SU-DHL-6 (cell line): ENCODE data around the gene CADPS.

ENCODE experiments used
- H2AFZ ChIP-seq: fragments of 200-600 bp; sonication (generic); 2 replicates; pipeline ENCODE4 v1.6.1; 2014; ENCODE audit warnings: low read depth, mild to moderate bottlenecking, moderate library complexity, mixed read lengths, antibody characterized with exemption, low read length; ENCODE audit not compliant: severe bottlenecking
- H3F3A ChIP-seq: fragments of 200-600 bp; shearing (Covaris generic); 2 replicates; pipeline ENCODE4 v1.6.0; 2016; ENCODE audit warnings: antibody characterized with exemption, mild to moderate bottlenecking; ENCODE audit not compliant: insufficient read depth
- H3K27ac ChIP-seq: fragments of 200-600 bp; sonication (generic); 2 replicates; pipeline ENCODE4 v1.5.1; 2016; ENCODE audit warnings: low read depth, mild to moderate bottlenecking, low read length, moderate library complexity, mixed read lengths
- H3K27me3 ChIP-seq: fragments of 200-600 bp; sonication (generic), shearing (Covaris generic); 2 replicates; pipeline ENCODE4 v1.6.0; 2014; ENCODE audit warnings: mild to moderate bottlenecking, low read length
- H3K36me3 ChIP-seq: fragments of 200-600 bp; sonication (generic); 2 replicates; pipeline ENCODE4 v1.6.1; 2014; ENCODE audit warnings: mild to moderate bottlenecking, low read length, mixed read lengths
- H3K4me2 ChIP-seq: fragments of 300-600, 200-600 bp; shearing (Covaris generic), sonication (generic); 2 replicates; pipeline ENCODE4 v1.6.0; 2014; ENCODE audit warnings: low read length, low read depth, mild to moderate bottlenecking; ENCODE audit not compliant: poor library complexity, severe bottlenecking
- H3K4me3 ChIP-seq: fragments of 200-600 bp; sonication (generic); 2 replicates; pipeline ENCODE4 v1.5.1; 2014; ENCODE audit warnings: antibody characterized with exemption, low read length, mild to moderate bottlenecking, mixed read lengths; ENCODE audit not compliant: insufficient read depth, poor library complexity, severe bottlenecking
- H3K79me2 ChIP-seq: fragments of 200-600 bp; sonication (generic); 2 replicates; pipeline ENCODE4 v1.6.1; 2014; ENCODE audit warnings: mild to moderate bottlenecking, low read length, moderate library complexity; ENCODE audit not compliant: insufficient read depth
- H3K9ac ChIP-seq: fragments of 200-600 bp; sonication (generic); 2 replicates; pipeline ENCODE4 v1.7.0; 2014; ENCODE audit warnings: mild to moderate bottlenecking, low read length
- H3K9me2 ChIP-seq: fragments of 200-600 bp; sonication (generic); replicated peaks from 2 replicates; pipeline ENCODE4 v1.6.1; 2014; ENCODE audit warnings: low read length; ENCODE audit not compliant: insufficient read depth
- H3K9me3 ChIP-seq: fragments of 200-600 bp; sonication (generic); 2 replicates; pipeline ENCODE4 v1.6.1; 2014; ENCODE audit warnings: low read length, mixed read lengths; ENCODE audit not compliant: insufficient read depth
- H4K20me1 ChIP-seq: fragments of 200-600 bp; sonication (generic); 2 replicates; pipeline ENCODE4 v1.6.1; 2014; ENCODE audit warnings: low read depth, mild to moderate bottlenecking, antibody characterized with exemption, low read length, moderate library complexity, mixed read lengths
- CTCF ChIP-seq: fragments of 200-600 bp; sonication (generic); IDR thresholded peaks from one replicate; pipeline ENCODE4 v1.5.1; 2017; ENCODE audit warnings: antibody characterized with exemption, mild to moderate bottlenecking, low read length, moderate library complexity; ENCODE audit not compliant: insufficient read depth, poor library complexity, severe bottlenecking
- EZH2phosphoT487 ChIP-seq: fragments of 200-600 bp; sonication (generic), shearing (Covaris generic); conservative IDR thresholded peaks from 2 replicates; pipeline ENCODE4 v1.6.1; 2018; ENCODE audit warnings: mild to moderate bottlenecking, antibody characterized with exemption, low read length, moderate library complexity, mixed read lengths

The CADPS gene

DNA sequence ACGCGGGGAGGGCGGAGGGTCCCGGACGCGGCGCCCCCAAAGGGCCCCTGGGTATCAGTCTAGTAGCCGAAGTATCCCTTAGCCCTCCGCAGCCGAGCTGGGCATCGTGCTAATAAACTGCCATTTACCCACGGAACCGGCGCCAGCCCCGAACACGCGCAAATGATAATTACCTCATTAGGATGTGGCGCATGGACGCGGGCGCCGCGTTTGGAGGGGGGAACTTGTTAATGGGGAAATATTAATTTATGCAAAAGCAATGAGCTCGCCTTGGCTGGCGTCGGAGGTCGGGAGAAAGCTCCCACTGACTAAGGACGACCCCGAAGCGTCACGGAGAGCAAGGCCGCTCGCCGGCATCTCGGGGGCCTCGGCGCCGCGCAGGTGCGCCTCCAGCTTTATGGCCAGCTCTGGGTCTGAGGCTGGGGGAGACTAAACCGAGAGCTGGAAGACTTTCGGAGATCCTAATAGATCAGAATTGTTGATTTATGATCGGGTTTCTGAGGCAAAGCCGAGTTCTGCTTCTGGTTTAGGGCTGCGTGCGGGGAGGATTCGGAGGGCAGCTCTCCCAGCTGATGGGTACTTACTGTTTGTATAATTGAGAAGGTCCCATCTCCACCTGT, 501.4 kb downstream of the CADPS start:
- Histone ChIP-seq H3K4me3 (no peak overlapping the region), H3K36me3 (no peaks in the 10 kb centered on the region), H3K9me2 (no peaks in the 10 kb centered on the region), H3K9ac (no peak overlapping the region), H3K9me3 (no peaks in the 10 kb centered on the region), H3K27me3 (peaks cover 3% of the 10 kb centered on the region; the same call in 1 of the 2 replicates), H2AFZ (no peak overlapping the region), H3K27ac (no peak overlapping the region), H3K4me2 (no peak overlapping the region), H3K79me2 (no peaks in the 10 kb centered on the region), H4K20me1 (no peaks in the 10 kb centered on the region), H3F3A (no peaks in the 10 kb centered on the region)
- TF ChIP-seq CTCF (no peak), EZH2phosphoT487 (no peak)

DNA sequence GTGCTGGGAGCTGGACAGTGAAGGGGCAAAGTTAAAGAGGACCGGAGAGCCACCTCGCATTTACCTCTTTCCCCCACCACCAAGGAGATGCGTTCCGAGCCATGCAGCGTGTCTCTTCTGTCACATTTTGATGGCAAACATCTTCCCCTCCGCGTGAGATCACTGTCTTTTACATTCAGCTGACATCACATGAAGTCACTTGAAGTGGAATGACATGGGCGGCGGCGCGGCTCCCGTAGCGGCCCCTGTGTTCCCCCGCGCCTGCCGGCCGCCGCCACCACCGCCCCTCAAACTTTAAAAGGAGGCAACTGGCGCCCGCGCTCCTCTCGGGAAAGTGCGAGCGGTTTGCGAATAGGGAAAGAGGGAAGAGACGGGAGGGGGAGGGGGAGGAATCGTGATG, 502.0 kb downstream of the CADPS start, which contains the start of gene FEZF2:
Gene FEZF2, minus strand, starts transcription at position 336 of the 400 bp plus-strand sequence. CDS start 682 bp downstream, outside the sequence.
- H3K9me2 ChIP-seq = no peaks in the 10 kb centered on the region
- no peak for TF ChIP-seq EZH2phosphoT487
- no peak for TF ChIP-seq CTCF
- no peaks in the 10 kb centered on the region for H3K79me2 ChIP-seq
- no peak within 1 kb of the TSS for H2AFZ ChIP-seq
- H3K27ac ChIP-seq = no peak within 1 kb of the TSS
- H3K9me3 ChIP-seq = no peaks in the 10 kb centered on the region
- no peaks in the 10 kb centered on the region for H3F3A ChIP-seq
- no peaks in the 10 kb centered on the region for H4K20me1 ChIP-seq
- no peak within 1 kb of the TSS for H3K4me3 ChIP-seq
- peaks cover 3% of the 10 kb centered on the region; the same call in 1 of the 2 replicates for H3K27me3 ChIP-seq
- H3K4me2 ChIP-seq = no peak within 1 kb of the TSS
- no peaks in the 10 kb centered on the region for H3K36me3 ChIP-seq
- no peak within 1 kb of the TSS for H3K9ac ChIP-seq

DNA sequence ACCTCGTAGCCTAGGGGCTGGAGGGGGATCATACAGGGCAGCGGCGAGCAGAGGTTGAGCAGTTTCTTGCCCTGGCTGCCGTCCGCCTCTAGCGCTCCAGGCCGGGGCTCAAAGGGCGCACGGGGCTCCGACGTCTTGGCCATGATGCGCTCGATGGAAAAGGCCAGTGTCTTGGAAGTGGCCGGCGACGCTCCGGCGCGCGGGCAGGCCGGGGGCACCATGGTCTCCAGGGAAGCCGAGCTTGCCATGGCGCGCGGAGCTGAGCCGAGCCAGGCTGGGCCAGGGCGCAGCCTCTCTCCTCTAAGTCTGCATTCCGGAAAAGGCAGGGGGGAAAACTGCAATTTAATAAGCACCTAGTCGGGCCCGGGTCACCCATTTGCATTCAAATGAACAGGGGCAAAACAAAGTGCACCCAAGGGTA, 502.6 kb downstream of the CADPS start:
- Histone ChIP-seq H3K27ac (no peak overlapping the region), H4K20me1 (no peaks in the 10 kb centered on the region), H3F3A (no peaks in the 10 kb centered on the region), H3K79me2 (no peaks in the 10 kb centered on the region), H3K4me3 (no peak overlapping the region), H3K27me3 (peaks cover 3% of the 10 kb centered on the region; the same call in 1 of the 2 replicates), H2AFZ (no peak overlapping the region), H3K9me3 (no peaks in the 10 kb centered on the region), H3K36me3 (no peaks in the 10 kb centered on the region), H3K9me2 (no peaks in the 10 kb centered on the region), H3K4me2 (no peak overlapping the region), H3K9ac (no peak overlapping the region)
- no peak for TF ChIP-seq EZH2phosphoT487
- TF ChIP-seq CTCF = no peak
